ENCODE measurements around the gene PHPT1.
"Not testable (repeated sequence)": the region's sequence is repeated elsewhere in the genome, so short reads cannot be mapped to it uniquely, and the experiment has no call there.

Gene PHPT1

DNA sequence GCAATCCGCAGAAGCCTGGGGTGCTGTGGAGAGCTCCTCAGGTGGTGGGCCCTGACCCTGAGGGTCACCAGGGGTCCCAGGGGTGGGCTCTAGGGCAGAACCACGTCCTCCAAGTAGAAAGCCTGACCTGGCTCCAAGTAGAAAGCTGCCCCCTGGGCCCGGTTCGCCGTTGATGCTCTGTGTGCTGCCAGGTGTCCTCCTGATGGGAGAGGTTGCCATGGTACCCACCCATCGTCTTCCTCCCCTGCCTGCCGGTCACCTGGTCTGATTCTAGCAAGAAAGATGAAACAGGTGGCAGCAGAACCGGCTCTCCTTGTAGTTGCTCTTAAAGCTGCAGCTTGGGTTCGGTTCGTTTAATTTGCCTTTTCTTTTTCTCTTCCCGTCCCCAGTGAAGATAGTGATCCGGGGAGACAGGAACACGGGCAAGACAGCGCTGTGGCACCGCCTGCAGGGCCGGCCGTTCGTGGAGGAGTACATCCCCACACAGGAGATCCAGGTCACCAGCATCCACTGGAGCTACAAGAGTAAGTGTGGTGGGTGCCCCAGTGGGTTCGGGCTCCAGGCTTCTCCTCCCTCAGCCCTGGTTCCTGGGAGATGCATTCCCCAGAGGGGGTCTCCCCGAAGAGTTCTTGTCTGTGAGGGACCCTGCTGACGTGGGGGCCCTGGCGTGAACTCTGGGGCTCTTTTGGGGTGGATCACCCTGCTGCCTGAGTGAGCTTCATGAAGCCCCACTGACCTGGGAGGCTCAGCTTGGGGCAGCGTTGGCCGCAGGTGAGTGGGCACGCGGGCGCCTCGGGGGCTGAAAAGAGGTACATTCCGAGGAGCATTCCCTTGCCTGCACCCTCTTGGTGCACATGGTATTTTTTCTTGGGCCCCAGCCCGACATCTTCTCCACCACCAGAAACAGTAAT, 25.8 kb upstream of the PHPT1 start:
- peak; percentile 83 for DNase-seq (ENCODE audit: low spot score)

DNA sequence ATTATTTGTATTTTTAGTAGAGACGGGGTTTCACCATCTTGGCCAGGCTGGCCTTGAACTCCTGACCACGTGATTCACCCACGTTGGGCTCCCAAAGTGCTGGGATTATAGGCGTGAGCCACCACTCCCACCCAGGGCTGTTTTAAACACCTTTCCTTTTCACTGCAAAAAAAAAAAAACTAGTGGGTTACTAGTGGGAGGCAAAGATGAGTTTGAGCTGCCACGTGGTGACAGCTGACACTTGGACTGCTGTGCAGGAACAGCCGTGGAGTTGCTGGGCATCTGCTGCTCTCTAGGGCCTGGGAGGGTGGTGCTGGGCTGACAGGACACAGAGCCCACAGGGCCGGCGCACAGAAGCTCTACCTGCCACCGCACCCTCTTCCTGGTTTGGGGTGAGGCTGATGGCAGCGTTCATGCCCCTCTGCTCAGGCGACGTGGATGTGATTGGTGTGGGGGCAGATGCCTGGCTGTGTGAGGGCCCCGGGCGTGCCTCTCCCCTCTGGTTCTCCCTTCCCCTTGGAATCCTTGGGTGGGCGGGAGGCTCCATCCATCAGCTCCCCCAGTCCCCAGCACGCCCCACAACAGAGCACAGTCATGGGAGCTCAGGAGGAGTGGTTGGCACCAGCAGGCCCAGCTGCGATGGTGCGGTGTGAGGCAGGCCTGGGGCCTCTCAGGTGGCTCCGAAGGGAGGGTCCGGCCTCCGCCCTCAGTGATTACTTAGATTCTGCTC, 24.5 kb upstream of the PHPT1 start:
- no peak for DNase-seq (ENCODE audit: low spot score)

DNA sequence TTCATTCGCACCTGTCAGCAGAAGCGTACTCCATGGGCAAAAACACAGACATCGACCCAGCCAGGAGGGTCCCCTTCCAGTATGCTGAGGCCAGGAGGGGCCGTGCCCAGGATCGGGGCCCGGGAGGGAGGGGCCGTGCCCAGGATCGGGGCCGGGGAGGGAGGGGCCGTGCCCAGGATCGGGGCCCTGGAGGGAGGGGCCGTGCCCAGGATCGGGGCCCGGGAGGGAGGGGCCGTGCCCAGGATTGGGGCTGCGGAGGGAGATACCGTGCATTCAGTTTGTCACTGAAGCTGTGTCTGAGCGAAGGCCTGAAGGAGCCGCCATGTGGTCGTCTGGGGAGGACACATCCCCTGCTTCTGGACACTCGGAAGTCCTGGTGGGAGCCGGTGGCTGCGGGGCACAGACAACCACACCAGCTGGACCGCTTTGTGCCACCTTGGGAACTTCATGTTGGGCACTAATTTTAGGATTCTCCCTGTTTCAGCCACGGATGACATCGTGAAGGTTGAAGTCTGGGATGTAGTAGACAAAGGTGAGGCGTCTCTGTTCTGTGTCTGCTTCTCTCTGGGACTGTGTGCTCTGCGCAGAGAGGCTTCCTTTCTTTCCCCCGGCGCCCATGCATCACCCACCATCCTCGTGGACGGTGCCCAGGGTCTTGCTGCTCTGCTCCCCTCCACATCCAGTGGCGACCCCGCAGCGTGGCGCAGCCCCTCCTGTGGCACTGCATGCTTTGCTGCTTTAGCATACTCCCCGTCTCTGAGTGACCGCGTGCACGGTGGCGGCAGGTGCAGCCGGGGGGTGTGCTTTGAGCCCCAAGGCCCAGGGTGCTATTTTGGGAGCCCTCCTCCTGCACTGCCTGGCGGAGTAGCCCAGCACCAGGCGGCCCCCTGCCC, 23.7 kb upstream of the PHPT1 start:
- peak; percentile 49 for DNase-seq (ENCODE audit: low spot score)

DNA sequence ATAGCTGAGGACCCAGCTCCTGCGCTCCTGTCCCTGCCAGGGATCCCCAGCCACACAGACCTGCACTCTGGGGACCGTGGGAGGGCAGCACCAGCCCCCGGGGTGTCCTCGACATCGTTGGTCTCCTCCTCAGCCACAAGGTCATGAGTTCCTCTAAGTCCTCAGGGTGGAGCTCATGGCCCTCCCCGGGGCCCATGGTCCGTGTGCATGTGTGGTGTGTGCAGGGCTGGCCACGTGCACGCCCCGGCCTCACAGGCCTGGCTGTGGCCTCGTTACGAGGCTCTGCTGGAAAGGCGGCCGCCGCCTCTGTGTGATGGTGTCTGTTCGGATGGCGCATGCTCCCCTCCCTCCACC, 23.0 kb upstream of the PHPT1 start:
- no peak for DNase-seq (ENCODE audit: low spot score)

DNA sequence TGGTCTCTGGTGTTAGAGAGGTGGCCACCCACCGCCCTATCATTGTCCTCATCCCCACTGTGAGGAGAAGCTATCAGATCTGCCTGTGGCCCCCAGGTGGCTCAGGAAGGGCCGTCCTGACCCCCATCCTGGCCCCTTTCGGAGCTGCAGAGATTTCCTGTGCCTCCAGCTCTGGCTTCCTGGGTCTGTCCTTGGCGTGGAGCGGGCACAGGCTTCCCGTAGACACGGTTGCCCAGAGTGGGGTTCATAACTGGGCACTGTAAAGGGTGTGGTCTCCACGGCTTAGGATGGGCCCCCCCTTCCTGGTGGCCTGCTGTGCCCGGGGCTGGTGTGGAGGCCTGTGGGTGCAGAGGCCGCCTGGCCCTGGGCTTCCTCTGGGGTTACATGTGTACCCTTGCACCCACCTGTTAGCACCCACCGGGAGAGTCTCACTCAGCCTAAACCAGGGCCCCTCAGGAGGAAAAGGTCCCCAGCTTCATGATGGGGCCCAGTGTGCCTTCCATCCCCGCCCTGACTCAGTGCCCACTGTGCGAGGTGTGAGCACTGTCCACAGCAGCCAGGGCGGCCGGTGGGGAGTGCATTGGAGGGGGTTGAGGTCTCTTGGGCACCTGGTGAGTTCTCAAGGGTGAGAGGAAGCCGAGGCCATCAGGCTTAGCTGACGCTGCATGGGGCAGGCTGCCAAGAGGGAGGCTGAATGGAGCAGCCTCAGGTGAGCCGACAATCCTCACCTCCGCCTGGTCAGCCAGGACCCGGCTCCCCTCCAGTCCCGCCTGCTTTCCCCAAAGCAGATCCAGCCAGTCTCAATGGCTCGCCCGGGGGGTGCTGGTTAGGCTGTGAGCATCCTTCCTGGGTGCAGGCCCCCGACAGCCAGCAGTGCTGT, 22.3 kb upstream of the PHPT1 start:
- peak; percentile 60 for DNase-seq (ENCODE audit: low spot score)

DNA sequence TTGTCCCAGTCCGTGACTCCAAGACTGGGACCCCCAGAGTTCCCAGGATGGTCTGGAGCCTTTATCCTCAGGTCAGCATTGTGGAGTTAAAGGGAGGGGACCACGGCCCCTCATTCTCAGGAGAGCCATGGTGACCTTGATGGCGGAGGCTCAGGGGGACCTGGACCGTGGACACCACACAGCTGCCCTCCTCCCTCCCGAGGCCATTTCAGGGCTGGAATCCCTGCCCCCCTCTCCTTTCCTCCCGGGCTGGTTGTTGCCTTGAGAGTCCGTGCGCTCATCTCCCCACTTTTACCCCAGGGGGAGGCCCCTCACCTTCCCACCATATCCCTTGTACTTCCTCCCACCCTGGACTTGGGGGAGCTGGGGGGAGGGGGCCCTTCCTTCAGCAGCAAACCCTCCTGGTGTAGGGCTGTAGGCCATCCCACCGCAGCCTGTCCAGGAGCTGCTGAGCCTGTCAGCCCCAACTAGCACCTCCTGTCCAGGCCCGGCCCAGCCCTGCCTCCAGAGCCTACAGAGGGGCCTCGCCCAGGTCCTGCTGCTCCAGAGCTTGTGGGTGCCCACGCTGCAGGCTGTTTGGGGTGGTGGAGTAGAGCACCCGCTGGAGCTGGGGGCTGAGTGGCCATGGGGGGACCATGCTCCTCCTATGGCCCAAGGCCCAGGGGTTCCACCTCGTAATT, 21.3 kb upstream of the PHPT1 start:
- no peak for DNase-seq (ENCODE audit: low spot score)

DNA sequence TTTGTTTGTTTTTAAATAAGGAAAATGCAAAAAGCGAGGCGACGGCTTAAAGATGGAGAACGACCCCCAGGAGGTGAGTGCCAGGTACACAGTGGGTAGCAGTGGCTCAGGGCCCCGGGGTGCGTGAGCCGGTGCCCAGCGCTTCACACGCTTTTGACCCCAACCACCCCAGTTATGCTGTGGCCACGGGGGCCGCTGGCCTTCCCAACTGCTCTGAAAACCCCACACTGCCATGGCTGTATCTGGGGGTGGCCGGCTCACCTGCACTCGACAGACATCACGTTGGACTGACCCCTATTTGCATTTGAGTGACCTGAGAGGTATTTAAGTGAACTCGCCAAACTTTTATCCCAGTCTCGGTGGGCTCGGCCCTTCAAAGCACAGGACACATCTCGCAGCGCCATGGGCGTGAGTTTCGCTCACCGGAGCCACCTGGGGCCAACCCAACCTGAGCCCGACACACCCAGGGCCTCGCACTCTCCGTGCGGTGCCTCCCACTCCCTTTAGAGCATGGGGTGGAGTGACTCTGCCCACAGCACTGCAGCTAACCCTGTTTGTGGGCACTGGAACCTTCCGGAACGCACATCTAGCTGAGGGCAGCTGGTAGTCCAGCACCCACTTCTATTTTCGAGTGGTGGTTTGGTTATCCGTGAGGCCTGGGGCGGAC, 20.6 kb upstream of the PHPT1 start:
- DNase-seq (ENCODE audit: low spot score): no peak

DNA sequence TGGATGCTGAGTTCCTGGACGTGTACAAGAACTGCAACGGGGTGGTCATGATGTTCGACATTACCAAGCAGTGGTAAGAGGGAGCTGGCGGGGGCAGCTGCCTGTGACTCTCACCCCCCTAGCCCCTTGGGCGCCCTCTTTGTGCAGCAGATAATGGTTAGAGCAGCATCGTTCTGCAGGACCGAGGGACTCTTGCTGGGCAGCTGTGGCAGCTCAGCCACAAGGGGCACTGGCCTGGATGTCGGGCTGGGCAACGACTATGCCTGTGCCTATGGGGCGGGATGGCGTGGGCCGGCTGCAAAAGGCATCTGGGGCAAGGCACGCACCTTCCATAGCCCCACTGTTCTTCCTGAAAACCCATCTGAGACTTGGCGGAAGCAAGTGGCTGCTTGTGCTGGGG, 19.8 kb upstream of the PHPT1 start:
- no peak for DNase-seq (ENCODE audit: low spot score)

DNA sequence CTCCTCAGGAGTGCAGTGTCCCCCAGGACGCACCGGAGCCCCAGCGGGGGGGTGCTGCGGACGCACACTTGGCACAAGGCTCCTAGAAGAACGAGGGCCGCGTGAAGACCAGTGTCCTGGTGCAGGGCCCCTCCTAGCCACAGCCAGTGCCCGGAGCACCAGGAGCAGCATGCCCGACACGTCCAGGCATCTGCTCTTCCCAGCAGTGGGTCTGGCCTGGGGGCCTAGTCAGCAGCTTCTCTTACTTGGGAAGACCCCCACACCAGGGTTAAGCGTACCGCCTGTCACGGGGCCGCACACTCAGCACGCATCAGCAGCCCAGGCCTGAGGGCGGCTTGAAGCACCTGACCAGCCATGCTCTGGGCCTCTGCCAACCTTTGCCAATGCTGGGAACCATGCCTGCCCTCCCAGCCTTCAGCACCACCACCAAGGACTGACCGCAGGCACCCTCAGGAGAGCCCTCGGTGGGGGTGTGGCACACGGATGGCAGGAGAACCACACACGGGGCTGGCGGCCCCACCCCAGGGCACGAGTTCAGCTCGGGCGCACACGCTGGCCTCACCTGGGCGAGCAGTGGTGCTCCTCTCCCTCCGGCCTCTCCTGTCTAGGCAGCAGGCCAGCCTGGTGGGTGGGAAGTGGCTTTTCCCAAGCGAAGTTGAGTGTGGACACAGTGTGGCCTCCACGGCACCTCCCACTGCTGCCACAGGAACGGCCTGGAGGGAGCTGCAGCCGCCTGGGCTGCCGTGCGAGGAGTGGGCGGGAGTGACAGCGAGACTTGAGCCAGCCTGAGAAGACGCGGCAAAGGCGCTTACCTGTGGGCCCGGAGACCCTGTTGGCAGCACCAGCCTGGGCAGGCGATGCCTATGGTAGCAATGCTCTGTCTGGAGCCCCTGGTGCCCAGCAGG, 19.0 kb upstream of the PHPT1 start:
- peak; percentile 60 for DNase-seq (ENCODE audit: low spot score)

DNA sequence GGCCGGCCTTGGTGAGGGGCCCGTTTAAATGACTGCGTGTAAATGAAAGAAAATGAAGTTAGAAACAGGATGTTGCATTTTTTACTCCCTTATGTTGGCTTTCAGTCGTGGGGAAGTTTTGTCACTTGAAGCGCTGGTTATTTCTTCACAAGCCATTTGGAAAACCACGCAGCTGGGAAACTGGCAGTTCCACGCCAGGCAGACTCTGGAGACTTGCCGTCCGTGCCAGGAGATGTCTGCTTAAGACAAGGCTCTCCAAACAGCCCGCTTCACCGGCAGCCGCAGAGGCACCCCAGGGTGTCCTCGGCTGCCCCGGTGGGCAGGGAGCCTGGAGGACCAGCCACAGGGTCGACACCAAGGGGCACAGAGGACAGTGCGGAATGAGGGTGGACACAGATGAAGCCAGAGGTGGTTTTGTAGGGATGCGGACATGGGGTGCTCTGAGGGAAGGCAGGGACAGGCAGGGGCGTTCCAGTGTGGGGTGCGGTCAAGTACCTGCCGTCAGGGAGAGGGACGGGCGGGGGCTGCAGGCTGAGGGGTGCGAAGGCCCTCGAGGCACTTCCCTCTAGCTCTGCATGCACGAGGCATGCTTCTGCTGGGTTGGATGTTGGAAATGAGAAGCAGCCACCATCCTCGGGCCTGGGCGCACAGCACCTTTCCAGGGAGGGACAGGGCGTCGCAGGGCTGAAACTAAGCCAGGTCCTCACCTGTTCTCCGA, 18.0 kb upstream of the PHPT1 start:
- no peak for DNase-seq (ENCODE audit: low spot score)

DNA sequence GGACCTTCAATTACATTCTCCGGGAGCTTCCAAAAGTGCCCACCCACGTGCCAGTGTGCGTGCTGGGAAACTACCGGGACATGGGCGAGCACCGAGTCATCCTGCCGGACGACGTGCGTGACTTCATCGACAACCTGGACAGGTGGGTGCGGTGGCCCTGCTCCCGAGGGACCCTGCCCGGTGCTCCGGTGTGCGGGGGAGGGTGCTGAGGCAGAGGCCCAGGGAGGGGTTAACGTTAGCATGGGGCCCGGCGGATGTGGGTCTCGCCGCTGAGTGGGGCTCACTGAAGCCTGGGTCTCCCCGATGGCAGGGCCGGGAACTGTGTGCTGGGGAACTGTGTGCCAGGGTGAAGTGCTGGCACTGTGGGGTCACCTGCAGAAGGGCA, 17.5 kb upstream of the PHPT1 start:
- DNase-seq (ENCODE audit: low spot score): no peak

DNA sequence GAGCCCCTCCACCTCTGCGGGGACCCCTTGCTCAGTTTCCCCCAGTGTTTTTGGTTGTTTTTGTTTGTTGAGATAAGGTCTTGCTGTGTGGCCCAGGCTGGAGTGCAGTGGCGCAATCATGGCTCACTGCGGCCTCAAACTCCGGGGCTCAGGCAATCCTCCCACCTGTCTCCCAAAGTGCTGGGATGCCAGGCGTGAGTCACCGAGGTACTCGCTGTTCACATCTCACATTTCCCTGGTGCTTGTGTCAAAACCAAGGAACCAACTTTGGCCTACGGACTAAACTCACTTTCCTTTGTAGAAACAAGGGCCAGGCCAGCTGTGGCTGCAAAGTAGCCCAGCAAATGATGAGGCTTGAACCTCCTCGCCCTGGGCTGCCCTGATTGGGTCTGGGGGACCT, 16.6 kb upstream of the PHPT1 start:
- no peak for DNase-seq (ENCODE audit: low spot score)

DNA sequence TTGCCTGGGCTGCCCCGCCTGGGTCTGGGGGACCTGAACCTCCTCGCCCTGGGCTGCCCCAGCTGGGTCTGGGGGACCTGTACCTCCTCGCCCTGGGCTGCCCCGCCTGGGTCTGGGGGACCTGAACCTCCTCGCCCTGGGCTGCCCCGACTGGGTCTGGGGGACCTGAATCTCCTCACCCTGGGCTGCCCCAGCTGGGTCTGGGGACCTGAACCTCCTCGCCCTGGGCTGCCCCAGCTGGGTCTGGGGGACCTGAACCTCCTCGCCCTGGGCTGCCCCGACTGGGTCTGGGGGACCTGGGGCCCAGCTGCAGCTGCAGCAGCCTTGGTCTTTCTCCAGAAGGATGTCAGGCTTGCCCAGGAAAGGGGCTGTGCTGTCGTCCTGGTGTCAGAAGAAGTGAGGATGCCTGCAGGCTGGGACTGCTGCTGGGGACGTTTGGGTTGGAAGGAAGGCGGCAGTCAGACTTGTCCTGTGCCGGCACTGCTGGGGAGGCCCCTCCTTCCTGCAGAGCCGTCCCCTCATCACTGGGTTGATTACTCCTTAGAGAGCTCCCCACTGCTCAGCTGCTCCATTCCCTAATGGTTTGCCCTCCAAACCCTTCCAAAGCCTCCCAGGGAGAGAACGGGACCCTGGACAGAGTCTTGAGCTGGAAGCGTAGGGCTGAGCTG, 15.7 kb upstream of the PHPT1 start:
- DNase-seq (ENCODE audit: low spot score): not testable (repeated sequence)

DNA sequence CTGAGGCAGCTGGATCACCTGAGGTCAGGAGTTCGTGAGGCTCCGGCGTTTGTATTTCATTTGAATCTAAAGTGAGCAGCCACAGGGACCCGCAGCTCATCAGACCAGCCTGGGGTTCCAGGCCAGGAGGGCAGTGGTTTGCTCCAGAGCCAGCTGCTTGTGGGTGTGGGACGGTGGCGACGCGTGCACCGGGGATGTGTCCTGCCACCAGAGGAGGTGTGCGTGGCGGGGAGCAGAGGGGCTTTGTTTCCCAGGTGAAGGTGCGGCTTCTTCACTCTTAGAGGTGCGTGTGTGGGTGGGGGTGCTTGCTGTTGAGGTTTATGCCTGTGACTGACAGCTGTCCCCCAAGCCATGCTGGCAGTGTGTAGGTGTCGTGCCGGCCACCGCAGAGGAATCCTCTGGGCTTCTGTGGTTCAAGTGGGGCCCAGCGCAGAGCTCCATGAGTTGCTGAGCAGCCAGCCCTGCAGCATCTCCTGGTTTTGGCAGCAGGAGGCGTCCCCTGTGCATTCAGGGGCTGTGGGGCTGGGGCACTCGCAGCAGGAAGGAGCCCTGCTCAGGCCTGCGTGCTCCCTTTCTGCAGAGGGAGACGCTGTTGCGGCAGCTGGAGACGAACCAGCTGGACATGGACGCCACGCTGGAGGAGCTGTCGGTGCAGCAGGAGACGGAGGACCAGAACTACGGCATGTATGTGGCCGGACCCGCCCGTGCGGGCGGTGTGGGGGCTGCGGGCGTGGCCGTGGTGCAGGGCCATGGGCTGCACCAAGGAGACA, 13.9 kb upstream of the PHPT1 start:
- no peak for DNase-seq (ENCODE audit: low spot score)

DNA sequence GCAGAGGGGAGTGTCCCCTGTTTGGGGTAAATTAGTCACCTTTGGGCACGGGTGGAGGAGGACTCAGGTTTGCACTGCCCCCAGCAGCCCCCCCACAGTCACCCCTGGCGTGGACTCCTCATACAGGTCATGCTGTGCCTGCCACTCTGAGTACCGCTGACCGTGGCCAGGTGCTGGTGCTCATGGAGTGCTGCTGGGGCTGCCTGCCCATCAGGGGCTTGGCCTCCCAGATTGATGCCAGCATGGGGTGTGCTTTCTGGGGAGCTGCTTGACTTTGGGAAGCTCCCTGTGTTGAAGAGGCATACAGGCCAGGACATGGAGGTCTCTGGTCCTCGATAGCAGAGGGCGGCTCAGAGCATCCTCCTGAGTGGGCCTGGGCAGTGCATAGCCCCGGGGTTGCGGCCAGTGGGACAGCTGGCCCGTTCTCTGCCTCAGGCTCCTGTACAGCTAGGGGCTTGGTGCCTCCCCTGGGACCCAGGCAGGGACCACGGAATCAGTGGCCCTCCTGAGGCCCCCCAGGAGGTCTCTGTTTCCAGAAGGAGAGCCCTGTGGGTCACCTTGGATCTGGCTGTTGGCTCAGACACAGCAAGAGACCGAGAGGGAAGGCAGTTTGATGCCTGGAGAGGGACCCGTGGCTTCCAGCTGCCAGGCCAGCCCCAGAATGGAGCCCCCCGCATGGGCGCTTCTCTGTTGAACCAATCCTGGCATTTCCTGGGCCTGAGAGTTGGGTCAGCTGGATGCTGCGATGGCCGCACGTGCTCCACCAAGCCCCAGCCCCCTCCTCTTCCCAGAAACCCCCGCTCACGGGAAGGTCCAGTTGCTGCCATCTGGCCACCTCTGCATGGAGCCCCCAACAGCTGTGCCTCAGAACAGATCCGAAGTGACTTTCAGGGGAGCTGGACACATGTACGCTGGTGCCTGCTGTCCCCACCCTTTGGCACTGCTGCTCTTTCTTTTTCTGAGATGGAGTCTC, 13.0 kb upstream of the PHPT1 start:
- no peak for DNase-seq (ENCODE audit: low spot score)
